MCF 10A (cell line): ENCODE data around the gene MS4A2. TPM values are rescaled to one million over a fixed set of nuclear protein-coding genes. Genes with fewer than 3 reads are reported as not detected.

Experiments
- BruUV-seq: library from RNA; stranded (reverse); fragments of 400-500 nt; replicated peaks from 2 replicates; lab custom pipeline; 2021; lab: Mats Ljungman, UMichigan
- CTCF ChIA-PET: fragments of 300-600 bp; sonication (Branson Sonifier 250); formaldehyde crosslinking; extraction: SDS; loops from one replicate; lab custom pipeline; 2021; ENCODE audit warnings: antibody characterized with exemption, inconsistent platforms; lab: Yijun Ruan, JAX
- POLR2A ChIA-PET: fragments of 300-600, 350-650 bp; sonication (Branson Sonifier 250); formaldehyde crosslinking; extraction: SDS; loops from one replicate; lab custom pipeline; 2020; ENCODE audit warnings: antibody characterized with exemption, inconsistent platforms; lab: Yijun Ruan, JAX
- DNase-seq: peaks from one replicate; pipeline ENCODE4 v3.0.0-alpha.2; 2018; ENCODE audit not compliant: unreplicated experiment
- H3K27ac Mint-ChIP-seq: one replicate; pipeline ENCODE4 v1.8.0; 2022; ENCODE audit warnings: mild to moderate bottlenecking, low read depth, mixed read lengths; ENCODE audit not compliant: unreplicated experiment
- H3K27me3 Mint-ChIP-seq: one replicate; pipeline ENCODE4 v1.8.0; 2022; ENCODE audit warnings: mixed read lengths; ENCODE audit not compliant: insufficient read depth, unreplicated experiment
- H3K36me3 Mint-ChIP-seq: one replicate; pipeline ENCODE4 v1.8.0; 2022; ENCODE audit warnings: mild to moderate bottlenecking, moderate library complexity, mixed read lengths; ENCODE audit not compliant: insufficient read depth, unreplicated experiment
- H3K4me1 Mint-ChIP-seq: one replicate; pipeline ENCODE4 v1.8.0; 2022; ENCODE audit warnings: mixed read lengths; ENCODE audit not compliant: insufficient read depth, unreplicated experiment
- H3K4me3 Mint-ChIP-seq: one replicate; pipeline ENCODE4 v1.8.0; 2022; ENCODE audit warnings: mild to moderate bottlenecking, moderate library complexity, mixed read lengths; ENCODE audit not compliant: unreplicated experiment
- H3K9me3 Mint-ChIP-seq: one replicate; pipeline ENCODE4 v1.8.0; 2022; ENCODE audit warnings: mixed read lengths; ENCODE audit not compliant: unreplicated experiment
- intact Hi-C: fragments of 100-400 bp; cut with micrococcal nuclease; formaldehyde crosslinking; loops from 2 replicates; pipeline ENCODE4 v1.14.1; 2022
- total RNA-seq: library from RNA; stranded (reverse); gene quantifications from 2 replicates; pipeline ENCODE4 v1.2.3, GENCODE V29; 2022
- TF ChIP-seq, protein P1 (sequence below): fragments of 200-600 bp; IDR thresholded peaks from one replicate; pipeline ENCODE4 v1.8.0; 2022; ENCODE audit warnings: antibody characterized with exemption, mild to moderate bottlenecking; ENCODE audit not compliant: unreplicated experiment

The MS4A2 gene
- total RNA-seq, 1 experiment from 2014 or later = not detected

DNA sequence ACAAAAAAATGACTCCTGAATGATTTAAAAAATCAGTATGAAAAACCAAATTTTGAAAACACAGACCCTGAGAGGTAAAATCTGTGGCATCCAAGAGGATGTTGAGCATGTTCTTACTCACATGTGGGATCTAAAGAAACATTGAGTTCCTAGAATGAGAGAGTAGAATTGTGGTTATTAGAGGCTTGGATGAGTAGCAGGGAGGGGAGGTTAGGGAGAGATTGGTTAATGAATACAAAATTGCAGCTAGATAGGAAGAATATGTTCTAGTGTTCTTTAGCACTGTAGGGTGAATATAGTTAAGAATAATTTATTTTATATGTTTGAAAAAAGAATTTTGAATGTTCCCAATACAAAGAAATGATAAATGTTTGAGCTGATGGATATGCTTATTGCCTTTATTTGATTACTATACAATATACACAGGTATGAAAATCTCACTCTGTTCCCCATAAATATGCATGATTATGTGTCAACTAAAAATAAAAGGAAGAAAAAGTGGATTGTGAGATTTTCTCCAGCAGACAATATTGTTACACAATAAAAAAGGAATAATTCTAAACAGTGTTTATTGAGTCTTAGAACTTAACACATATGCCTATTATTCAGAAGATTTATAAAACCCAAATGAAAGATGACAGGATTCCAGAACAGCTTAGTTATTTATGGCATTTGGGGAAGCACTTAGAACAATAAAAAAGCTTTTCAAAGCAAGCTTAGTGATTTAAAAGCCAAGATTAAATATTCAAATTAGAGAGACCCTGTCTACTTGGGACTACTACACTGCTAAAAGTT lies 28.7 kb downstream of the MS4A2 start:
- CTCF ChIA-PET = interaction anchor here (1.4 kb wide), 1 partner anchor 134 kb away, joined by 3 read pairs; no protein-coding TSS in a partner anchor
- no peak for DNase-seq
- POLR2A ChIA-PET = no interaction called here
- no peaks in the 10 kb centered on the region for H3K4me1 Mint-ChIP-seq
- H3K9me3 Mint-ChIP-seq = no peaks in the 10 kb centered on the region
- no peaks in the 10 kb centered on the region for H3K36me3 Mint-ChIP-seq
- intact Hi-C loops = no loop called here
- no peaks in the 10 kb centered on the region for H3K27me3 Mint-ChIP-seq
- BruUV-seq = no TSS peak
- TF ChIP-seq, protein P1, sequence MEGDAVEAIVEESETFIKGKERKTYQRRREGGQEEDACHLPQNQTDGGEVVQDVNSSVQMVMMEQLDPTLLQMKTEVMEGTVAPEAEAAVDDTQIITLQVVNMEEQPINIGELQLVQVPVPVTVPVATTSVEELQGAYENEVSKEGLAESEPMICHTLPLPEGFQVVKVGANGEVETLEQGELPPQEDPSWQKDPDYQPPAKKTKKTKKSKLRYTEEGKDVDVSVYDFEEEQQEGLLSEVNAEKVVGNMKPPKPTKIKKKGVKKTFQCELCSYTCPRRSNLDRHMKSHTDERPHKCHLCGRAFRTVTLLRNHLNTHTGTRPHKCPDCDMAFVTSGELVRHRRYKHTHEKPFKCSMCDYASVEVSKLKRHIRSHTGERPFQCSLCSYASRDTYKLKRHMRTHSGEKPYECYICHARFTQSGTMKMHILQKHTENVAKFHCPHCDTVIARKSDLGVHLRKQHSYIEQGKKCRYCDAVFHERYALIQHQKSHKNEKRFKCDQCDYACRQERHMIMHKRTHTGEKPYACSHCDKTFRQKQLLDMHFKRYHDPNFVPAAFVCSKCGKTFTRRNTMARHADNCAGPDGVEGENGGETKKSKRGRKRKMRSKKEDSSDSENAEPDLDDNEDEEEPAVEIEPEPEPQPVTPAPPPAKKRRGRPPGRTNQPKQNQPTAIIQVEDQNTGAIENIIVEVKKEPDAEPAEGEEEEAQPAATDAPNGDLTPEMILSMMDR = no peak
- H3K27ac Mint-ChIP-seq = no peak overlapping the region
- no peak overlapping the region for H3K4me3 Mint-ChIP-seq

DNA sequence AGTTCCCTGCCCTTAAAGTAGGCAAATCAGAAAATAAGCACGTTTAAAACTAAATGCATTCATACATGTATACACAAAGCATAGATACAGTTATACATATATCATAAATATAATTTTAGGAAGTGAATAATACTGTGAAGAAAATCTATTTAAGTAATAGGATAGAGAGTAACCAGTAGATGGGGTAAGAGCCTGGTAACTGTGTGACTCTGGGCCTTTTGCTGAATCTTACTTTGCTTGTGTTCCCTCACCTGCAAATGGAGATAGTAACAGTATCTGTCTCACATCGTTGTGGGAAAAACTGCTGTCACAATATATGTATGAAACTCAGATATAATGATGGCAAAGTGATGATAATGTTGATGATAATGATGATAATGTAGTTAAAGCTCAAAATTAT lies 29.9 kb downstream of the MS4A2 start:
- Mint-ChIP-seq H3K4me3 (no peak overlapping the region), H3K36me3 (no peaks in the 10 kb centered on the region), H3K27me3 (no peaks in the 10 kb centered on the region), H3K27ac (no peak overlapping the region), H3K9me3 (no peaks in the 10 kb centered on the region), H3K4me1 (no peaks in the 10 kb centered on the region)
- POLR2A ChIA-PET = no interaction called here
- peak; percentile 5 for DNase-seq
- no TSS peak for BruUV-seq
- intact Hi-C loops = loop anchor here (1.0 kb wide), 1 partner anchor 75 kb away; no protein-coding TSS in a partner anchor
- TF ChIP-seq, protein P1 = no peak
- CTCF ChIA-PET = interaction anchor here (0.6 to 1.4 kb wide), 5 partner anchors 11 to 199 kb away, joined by 3 to 7 read pairs (median 4); no protein-coding TSS in a partner anchor

DNA sequence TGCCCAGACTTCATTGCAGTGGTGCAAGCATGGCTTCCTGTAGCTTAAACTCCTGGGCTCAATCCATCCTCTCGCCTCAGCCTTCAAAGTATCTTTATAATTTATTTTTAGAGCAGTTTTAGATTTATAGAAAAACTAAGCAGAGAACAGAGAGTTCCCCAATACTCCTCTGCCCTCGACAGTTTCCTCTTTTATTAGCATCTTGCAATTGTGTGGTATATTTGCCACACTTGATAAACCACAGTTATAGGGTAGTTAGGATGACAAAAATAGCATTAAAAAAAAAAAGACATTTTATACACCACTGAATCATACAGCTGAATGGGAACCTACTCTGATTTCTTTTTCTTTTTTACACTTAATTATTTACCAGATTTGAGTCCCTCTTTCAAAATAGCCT lies 31.2 kb downstream of the MS4A2 start:
- BruUV-seq = no TSS peak
- intact Hi-C loops = no loop called here
- POLR2A ChIA-PET = no interaction called here
- H3K36me3 Mint-ChIP-seq = no peaks in the 10 kb centered on the region
- TF ChIP-seq, protein P1 = no peak
- DNase-seq = no peak
- no peaks in the 10 kb centered on the region for H3K27me3 Mint-ChIP-seq
- no peaks in the 10 kb centered on the region for H3K4me1 Mint-ChIP-seq
- no peaks in the 10 kb centered on the region for H3K9me3 Mint-ChIP-seq
- H3K4me3 Mint-ChIP-seq = no peak overlapping the region
- CTCF ChIA-PET = interaction anchor here (0.6 to 1.4 kb wide), 4 partner anchors 8 to 509 kb away, joined by 3 to 7 read pairs (median 5); no protein-coding TSS in a partner anchor
- no peak overlapping the region for H3K27ac Mint-ChIP-seq

DNA sequence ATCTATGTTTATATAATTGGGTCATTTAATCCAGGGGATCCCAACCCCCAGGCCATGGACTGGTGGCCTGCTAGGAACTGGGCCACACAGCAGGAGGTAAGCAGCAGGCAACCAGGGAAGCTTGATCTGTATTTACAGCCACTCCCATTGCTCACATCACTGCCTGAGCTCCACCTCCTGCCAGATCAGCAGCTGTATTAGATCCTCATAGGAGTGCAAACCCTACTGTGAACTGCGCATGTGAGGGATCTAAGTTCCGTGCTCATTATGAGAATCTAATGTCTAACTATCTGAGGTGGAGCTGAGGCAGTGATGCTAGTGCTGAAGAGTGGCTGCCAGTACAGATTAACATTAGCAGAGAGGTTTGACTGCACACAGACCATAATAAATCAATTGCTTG lies 32.8 kb downstream of the MS4A2 start:
- no peak overlapping the region for H3K4me3 Mint-ChIP-seq
- no peak overlapping the region for H3K27ac Mint-ChIP-seq
- intact Hi-C loops = no loop called here
- TF ChIP-seq, protein P1 = no peak
- POLR2A ChIA-PET = no interaction called here
- no peaks in the 10 kb centered on the region for H3K36me3 Mint-ChIP-seq
- CTCF ChIA-PET = interaction anchor here (0.6 kb wide), 2 partner anchors 26 to 291 kb away, joined by 3 read pairs; no protein-coding TSS in a partner anchor
- no peak for DNase-seq
- no peaks in the 10 kb centered on the region for H3K9me3 Mint-ChIP-seq
- no peaks in the 10 kb centered on the region for H3K4me1 Mint-ChIP-seq
- no TSS peak for BruUV-seq
- H3K27me3 Mint-ChIP-seq = no peaks in the 10 kb centered on the region
